Measurements from ENCODE around the gene ADGRA1. TPM values are rescaled to one million over a fixed set of nuclear protein-coding genes. Genes with fewer than 3 reads are reported as not detected.
"Not testable (repeated sequence)": the region's sequence is repeated elsewhere in the genome, so short reads cannot be mapped to it uniquely, and the experiment has no call there.

Gene ADGRA1
- total RNA-seq, 1 donor from 2014 or later = 0.83 TPM

- no peak for DNase-seq (ENCODE audit: low spot score)
- ATAC-seq = peak; percentile 64
Observed at GRCh38 chr10:133110133-133110532, 22.4 kb downstream of the ADGRA1 start.

- peak; percentile 25 for ATAC-seq
- no peak for DNase-seq (ENCODE audit: low spot score)
Observed at GRCh38 chr10:133110609-133111275, 23.0 kb downstream of the ADGRA1 start.

- DNase-seq (ENCODE audit: low spot score); ATAC-seq: not testable (repeated sequence)
Observed at GRCh38 chr10:133111640-133112039, 23.9 kb downstream of the ADGRA1 start.

GRCh38 chr10:133113146-133113830, 25.6 kb downstream of the ADGRA1 start:
- DNase-seq (ENCODE audit: low spot score) = no peak
- no peak for ATAC-seq

- no peak for DNase-seq (ENCODE audit: low spot score)
- ATAC-seq = no peak
Observed at GRCh38 chr10:133113847-133114246, 26.1 kb downstream of the ADGRA1 start.

- no peak for DNase-seq (ENCODE audit: low spot score)
- ATAC-seq = no peak
Observed at GRCh38 chr10:133114251-133114650, 26.5 kb downstream of the ADGRA1 start.

- no peak for DNase-seq (ENCODE audit: low spot score)
- ATAC-seq = no peak
Observed at GRCh38 chr10:133114726-133115452, 27.2 kb downstream of the ADGRA1 start.

GRCh38 chr10:133115453-133115842, 27.7 kb downstream of the ADGRA1 start:
- DNase-seq (ENCODE audit: low spot score) = no peak
- ATAC-seq = no peak

- DNase-seq (ENCODE audit: low spot score) (no peak), ATAC-seq (no peak)
Observed at GRCh38 chr10:133115976-133116375, 28.3 kb downstream of the ADGRA1 start.

- DNase-seq (ENCODE audit: low spot score) = no peak
- ATAC-seq = no peak
Observed at GRCh38 chr10:133116455-133116854, 28.7 kb downstream of the ADGRA1 start.

GRCh38 chr10:133117036-133117687, 29.4 kb downstream of the ADGRA1 start:
- no peak for DNase-seq (ENCODE audit: low spot score)
- no peak for ATAC-seq

GRCh38 chr10:133117688-133118071, 30.0 kb downstream of the ADGRA1 start:
- no peak for DNase-seq (ENCODE audit: low spot score)
- no peak for ATAC-seq

GRCh38 chr10:133121479-133121878, 33.8 kb downstream of the ADGRA1 start:
- no peak for ATAC-seq

GRCh38 chr10:133122171-133122935, 34.6 kb downstream of the ADGRA1 start:
- DNase-seq (ENCODE audit: low spot score) (no peak), ATAC-seq (peak; percentile 12)

More at GRCh38 chr10:133121479-133121878, 33.8 kb downstream of the ADGRA1 start:
- no peak for DNase-seq (ENCODE audit: low spot score)

- ATAC-seq (no peak), DNase-seq (ENCODE audit: low spot score) (no peak)
Observed at GRCh38 chr10:133123050-133123745, 35.5 kb downstream of the ADGRA1 start.

GRCh38 chr10:133123746-133124356, 36.1 kb downstream of the ADGRA1 start:
- no peak for ATAC-seq
- DNase-seq (ENCODE audit: low spot score) = no peak

GRCh38 chr10:133124357-133125211, 36.9 kb downstream of the ADGRA1 start:
- ATAC-seq (peak; percentile 80), DNase-seq (ENCODE audit: low spot score) (no peak)

- DNase-seq (ENCODE audit: low spot score) (no peak), ATAC-seq (no peak)
Observed at GRCh38 chr10:133125901-133126300, 38.2 kb downstream of the ADGRA1 start.
